GM19239 (cell line): ENCODE data around the gene TEKT5.

ENCODE experiments used
- DNase-seq: peaks from one replicate; pipeline ENCODE4 v3.0.0; 2011; ENCODE audit warnings: low spot score; ENCODE audit not compliant: insufficient read length
- FAIRE-seq: peaks from 2 replicates; lab custom pipeline; 2011; peaks lifted over from hg19 to GRCh38; lab: Jason Lieb, UNC

Gene TEKT5

DNA sequence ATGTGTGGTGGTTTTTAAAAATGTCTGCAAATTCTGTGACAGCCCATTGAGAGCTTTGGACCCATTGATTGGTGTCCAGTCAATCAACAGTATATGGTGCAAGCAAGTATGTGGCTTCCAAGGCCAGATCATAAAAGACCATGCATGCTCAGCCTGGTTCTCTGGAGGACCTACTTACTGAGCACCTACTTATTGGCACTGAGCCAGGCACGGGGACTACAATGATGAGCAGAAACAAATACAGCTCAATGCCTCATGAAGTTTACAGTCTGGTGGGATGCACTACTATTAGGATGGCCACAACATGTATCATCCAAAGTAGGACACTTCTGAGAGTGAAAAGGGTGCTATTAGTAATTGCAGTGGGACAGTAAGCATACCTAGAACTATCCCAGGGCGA lies 107.1 kb downstream of the TEKT5 start:
- FAIRE-seq (no peak), DNase-seq (no peak)

DNA sequence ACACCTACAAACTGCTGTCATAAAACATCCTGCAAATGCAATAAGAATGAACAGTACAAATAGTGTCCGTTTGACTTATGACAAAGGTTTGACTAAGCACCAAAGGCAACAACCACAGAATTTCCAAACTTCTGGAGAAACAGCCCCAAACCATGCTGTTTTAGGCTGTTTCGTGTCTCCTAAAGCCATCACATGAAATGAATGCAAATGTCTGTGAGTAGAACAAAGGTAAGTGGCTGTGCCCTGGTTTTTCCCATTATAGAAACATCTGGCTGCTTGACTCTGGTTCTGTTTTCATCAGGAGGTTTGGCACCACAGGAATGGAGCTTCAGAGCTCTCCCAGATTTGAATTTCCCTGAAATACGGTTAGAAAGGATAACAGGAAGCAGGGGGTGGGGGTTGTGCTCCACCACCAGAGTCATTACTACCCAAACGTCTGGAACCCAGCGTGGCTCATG lies 109.7 kb downstream of the TEKT5 start:
- FAIRE-seq (no peak), DNase-seq (no peak)

DNA sequence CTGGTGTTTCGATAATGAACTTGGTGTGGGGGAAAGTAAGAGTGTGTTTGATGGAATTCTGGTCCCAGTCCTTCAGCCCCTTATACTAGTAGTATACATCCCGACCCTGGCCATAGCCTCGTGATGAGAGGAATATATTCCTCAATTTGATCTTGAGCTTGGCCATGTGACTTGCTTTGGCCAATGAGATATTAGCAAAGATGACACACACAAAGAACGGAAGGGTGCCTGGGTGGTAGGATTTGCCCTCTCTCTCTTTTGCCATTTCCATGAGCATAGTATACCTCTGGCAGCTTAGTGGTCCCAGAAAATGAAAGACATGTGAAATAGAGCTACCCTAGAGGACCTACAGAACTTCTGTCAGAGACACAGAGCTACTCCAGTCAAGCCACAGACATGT lies 111.5 kb downstream of the TEKT5 start:
- DNase-seq (no peak), FAIRE-seq (no peak)

DNA sequence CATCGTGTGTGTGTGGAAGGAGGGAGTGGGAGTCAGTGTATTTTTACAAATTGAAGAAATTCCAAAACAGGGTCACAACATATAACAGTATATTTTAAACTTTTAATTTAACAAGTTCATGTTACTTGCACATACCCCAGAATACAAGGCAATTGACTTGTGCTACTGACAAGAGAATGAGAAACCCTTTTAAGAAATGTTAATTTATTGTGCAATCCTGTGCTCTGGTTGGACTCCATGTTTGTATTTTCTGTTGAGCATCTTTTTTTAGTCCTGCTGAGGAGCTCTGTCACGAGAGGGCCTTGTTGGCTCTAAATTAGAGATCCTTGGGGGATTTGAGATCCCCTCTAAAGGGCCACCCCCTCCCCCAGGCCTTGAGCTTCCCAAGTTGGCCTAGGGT lies 113.2 kb downstream of the TEKT5 start:
- FAIRE-seq = no peak
- DNase-seq = no peak

DNA sequence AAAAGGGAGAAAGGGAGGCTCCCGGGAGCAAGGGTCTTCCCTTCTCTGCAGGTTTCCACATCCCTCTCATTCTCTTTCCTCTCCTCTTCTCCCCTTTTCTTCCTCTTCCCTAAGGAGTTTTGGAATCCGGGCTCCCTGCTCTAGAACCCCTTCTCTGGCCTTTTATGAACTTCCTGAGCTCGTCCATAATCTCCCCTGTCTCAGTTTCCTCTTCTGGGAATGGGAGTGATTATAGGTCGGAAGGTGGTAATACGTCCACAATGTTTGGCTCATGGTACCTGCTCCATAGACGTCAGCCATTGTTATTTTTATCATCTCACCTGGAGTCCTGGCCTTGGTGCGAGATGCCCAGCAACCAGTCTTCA lies 113.9 kb downstream of the TEKT5 start:
- FAIRE-seq = no peak
- no peak for DNase-seq

DNA sequence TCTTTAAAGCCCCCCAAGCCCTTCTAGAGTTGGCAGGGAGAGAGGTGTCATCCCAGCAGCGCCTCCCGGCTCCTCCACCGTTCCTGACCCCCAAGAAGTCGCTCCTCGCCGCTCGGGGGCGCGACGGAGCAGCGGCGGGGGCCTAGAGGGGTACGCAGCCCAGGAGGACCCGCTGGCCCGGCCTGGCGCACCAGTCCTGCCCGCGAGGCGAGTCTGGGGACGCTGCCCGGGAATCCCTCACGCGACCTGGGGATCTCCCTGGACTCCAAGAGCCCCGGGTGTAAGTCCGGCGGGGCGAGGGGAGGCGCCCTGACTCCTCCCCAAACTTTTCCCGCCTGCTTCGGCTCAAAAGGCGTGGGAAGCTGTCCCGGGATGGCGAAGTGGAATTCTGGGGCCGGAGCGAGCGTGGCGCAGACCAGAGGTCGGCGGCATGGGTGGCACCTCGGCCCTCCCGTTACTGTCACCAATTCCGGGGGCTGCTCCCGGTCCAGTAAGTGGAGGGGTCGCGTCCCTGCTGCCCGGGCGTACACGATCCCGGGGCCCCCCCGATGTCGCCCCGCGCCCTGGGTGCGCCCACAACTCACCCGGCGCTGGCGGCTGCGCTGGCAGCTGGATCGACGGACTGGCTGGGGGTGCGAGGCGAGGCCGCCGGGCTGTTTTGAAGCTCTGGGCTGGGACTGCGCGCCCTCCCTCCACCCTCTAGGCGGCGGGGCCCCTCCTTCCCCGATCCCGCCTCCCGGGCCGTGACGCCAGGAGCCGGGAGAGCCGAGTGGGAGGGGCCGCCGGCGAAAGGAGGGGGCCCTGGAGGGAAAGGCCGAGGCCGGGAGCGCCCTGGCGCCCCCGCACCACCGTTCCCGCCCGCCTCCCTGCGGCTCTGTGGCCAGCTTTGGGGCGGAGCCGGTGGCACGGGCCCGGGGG lies 114.5 kb downstream of the TEKT5 start, which contains the start of gene EMP2:
Gene EMP2 (minus strand): TSS at position 634 of the 918 bp plus-strand sequence. CDS start 32,981 bp downstream, outside the sequence.
- FAIRE-seq = no peak

DNA sequence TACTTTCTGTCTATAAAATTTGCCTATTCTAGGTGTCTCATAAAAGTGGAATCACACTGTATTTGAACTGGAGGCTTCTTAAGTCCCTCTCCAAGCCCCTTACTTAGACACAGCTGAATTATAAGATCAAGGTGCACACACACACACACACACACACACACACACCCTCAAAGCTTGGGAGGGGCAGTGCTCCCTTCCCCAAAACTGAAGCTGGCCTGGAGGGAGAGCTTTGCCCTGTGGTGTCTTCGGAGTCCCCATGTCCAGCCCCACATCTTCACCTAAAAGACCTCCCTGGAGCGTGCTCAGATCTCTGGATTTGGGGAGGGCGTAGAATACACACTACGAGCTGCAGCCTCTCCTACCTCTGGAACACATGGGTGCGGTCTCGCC lies 115.2 kb downstream of the TEKT5 start:
- DNase-seq (no peak), FAIRE-seq (no peak)

More for the DNA sequence above, 114.5 kb downstream of the TEKT5 start, which contains the start of gene EMP2:
- no peak for DNase-seq

DNA sequence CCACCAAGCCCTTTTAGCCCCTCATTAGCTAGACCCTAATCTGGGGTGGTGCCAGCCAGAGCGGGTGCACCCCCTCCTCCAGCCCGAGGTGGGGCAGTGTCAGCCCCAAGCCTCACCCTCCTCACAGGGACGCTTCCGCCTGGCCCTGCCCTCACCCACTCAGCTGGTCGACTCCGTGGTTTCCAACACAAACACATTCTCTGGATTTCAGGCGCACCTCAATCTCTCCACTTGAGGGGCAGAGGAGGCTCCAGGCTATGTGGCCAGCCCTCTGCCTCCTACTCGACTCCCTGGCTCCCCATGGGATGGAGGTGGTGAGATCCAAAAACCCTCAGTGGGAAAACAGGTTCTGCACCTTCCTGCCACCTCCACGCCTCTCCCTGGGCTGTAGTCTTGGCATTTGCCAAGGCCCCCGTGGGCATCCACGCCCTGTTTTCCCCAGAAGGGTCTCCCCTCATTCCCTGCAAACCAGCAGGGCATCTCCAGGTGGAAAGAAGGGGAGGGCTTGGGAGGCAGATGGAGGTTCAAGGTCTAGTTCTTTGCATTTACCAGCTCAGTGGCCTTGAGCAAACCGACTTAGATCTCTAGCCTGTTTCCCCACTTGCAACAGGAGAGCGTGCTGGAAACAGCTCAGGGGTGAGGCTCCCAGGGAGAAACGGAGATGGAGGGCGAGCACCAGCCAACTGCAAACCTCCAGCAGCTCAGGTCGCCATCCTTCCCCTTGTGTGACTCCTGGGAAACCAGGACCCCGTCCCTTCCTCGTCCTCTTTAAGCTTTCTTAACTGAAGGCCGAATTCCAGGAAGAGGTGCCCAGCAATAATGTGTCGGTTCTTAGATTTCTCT lies 116.0 kb downstream of the TEKT5 start:
- FAIRE-seq (no peak), DNase-seq (no peak)
